ENCODE data around the gene PTPRD. TPM values are rescaled to one million over a fixed set of nuclear protein-coding genes. Genes with fewer than 3 reads are reported as not detected.

The PTPRD gene
- total and polyA plus RNA-seq, 9 of the 15 experiments (the other 6 are each of a cell fraction or from before 2014, with no cell fraction given), result 0.11 TPM; not detected in 8

- TF ChIP-seq E2F5 (CRISPR knock-in tag; IDR thresholded peaks at IDR 0.05), result no peak
- TF ChIP-seq ZNF354B (CRISPR knock-in tag; IDR thresholded peaks at IDR 0.05), result no peak
- TF ChIP-seq FOSL1 (tag; conservative IDR thresholded peaks at IDR 0.05), result no peak
- no peak for TF ChIP-seq CBFA2T2 (conservative IDR thresholded peaks at IDR 0.05)
- TF ChIP-seq PPARD (CRISPR knock-in tag; IDR thresholded peaks at IDR 0.05), result no peak
- TF ChIP-seq TAF7 (tag; IDR thresholded peaks at IDR 0.05), result no peak
- TF ChIP-seq TCF15 (CRISPR knock-in tag; IDR thresholded peaks at IDR 0.05), result no peak
- no peak for TF ChIP-seq DACH1 (IDR thresholded peaks at IDR 0.05; ENCODE audit: partially characterized antibody)
- no peak for TF ChIP-seq PTRF (tag; IDR thresholded peaks at IDR 0.05)
Measured at GRCh38 chr9:9846557-9846956, 766.2 kb downstream of the PTPRD start (continued).

GRCh38 chr9:9820436-9820835 lies 792.4 kb downstream of the PTPRD start:
- DNase-seq (ENCODE audit: extremely low read depth in 1 of 4, low spot score in 3 of 4) (no peak), FAIRE-seq (no peak), ATAC-seq (no peak)
- H3K4me3 ChIP-seq, result no peak overlapping the region
- intact Hi-C loops (cut with micrococcal nuclease), result no loop called here
- H3K9ac ChIP-seq (ENCODE audit: insufficient read depth in 1 of 2, low read depth in 2 of 2, low read length in 2 of 2), result no peak overlapping the region
- no peaks in the 10 kb centered on the region for H3K9me1 ChIP-seq (ENCODE audit: control insufficient read depth, insufficient read depth, low read length)
- no peak for TF ChIP-seq MYBL2 (IDR thresholded peaks at IDR 0.05; ENCODE audit: low read depth)
- TF ChIP-seq MYBL2 (CRISPR knock-in tag; IDR thresholded peaks at IDR 0.05; ENCODE audit: borderline replicate concordance), result no peak
- no peak for TF ChIP-seq ATF2 (CRISPR knock-in tag; IDR thresholded peaks at IDR 0.05)
- no peak for TF ChIP-seq FOS (IDR thresholded peaks at IDR 0.05; ENCODE audit: extremely low read depth, insufficient read length)
- no peak for TF ChIP-seq CREM (IDR thresholded peaks at IDR 0.05; ENCODE audit: low read depth)
- no peak for TF ChIP-seq SMAD3 (CRISPR knock-in tag; conservative IDR thresholded peaks at IDR 0.05)
- no peak for TF ChIP-seq ZNF589 (CRISPR knock-in tag; IDR thresholded peaks at IDR 0.05; ENCODE audit: low read depth)
- TF ChIP-seq YBX1 (IDR thresholded peaks at IDR 0.05), result no peak
- no peak for TF ChIP-seq PRMT5 (CRISPR knock-in tag; IDR thresholded peaks at IDR 0.05)
- TF ChIP-seq SFPQ (IDR thresholded peaks at IDR 0.05; ENCODE audit: low read depth, low read length), result no peak
- no peak for TF ChIP-seq ETS2 (tag; IDR thresholded peaks at IDR 0.05; ENCODE audit: borderline replicate concordance, poor library complexity, severe bottlenecking)
- no peaks in the 10 kb centered on the region for H4K20me1 ChIP-seq (replicated peaks; ENCODE audit: control insufficient read depth, insufficient read depth, low read length)
- no peaks in the 10 kb centered on the region for H3K36me3 ChIP-seq (ENCODE audit: control insufficient read depth, insufficient read depth, low read length)
- H3K9me3 ChIP-seq (replicated peaks; ENCODE audit: control insufficient read depth, insufficient read depth, low read depth, low read length), result no peaks in the 10 kb centered on the region
- CTCF ChIA-PET (ENCODE audit: low intra/inter-chr PET ratio), result no interaction called here
- no peak overlapping the region for H3K27ac ChIP-seq (ENCODE audit: extremely low read depth, low read depth, low read length)
- POLR2A ChIA-PET, result no interaction called here
- in situ Hi-C loops (cut with MboI), result no loop called here
- no TSS peak for BruUV-seq (replicated peaks)
- H3K4me1 ChIP-seq (replicated peaks in 1 of 2; ENCODE audit: control insufficient read depth in 2 of 2, insufficient read depth in 2 of 2, low read length in 2 of 2), result no peaks in the 10 kb centered on the region
- H3K4me2 ChIP-seq (ENCODE audit: insufficient read depth, low read length), result no peak overlapping the region
- H2AFZ ChIP-seq (ENCODE audit: low read depth, low read length), result no peak overlapping the region
- H3K27me3 ChIP-seq (ENCODE audit: control insufficient read depth in 2 of 2, insufficient read depth in 2 of 2, low read length in 2 of 2), result no peaks in the 10 kb centered on the region
- no peaks in the 10 kb centered on the region for H3K79me2 ChIP-seq (ENCODE audit: control insufficient read depth, insufficient read depth, low read length)
